ENCODE data around the gene HDAC2.

GRCh38 chr6:113949499-113949898, 21.4 kb downstream of the HDAC2 start:
- TF ChIP-seq EP300 (IDR thresholded peaks at IDR 0.05; ENCODE audit: borderline replicate concordance) = no peak
- TF ChIP-seq FOXM1 (IDR thresholded peaks at IDR 0.05; ENCODE audit: borderline replicate concordance, low read depth) = no peak
- no peak for TF ChIP-seq MAX (IDR thresholded peaks at IDR 0.05)
- no peak for TF ChIP-seq YY1 (IDR thresholded peaks at IDR 0.05; ENCODE audit: low read depth)
- TF ChIP-seq RAD21 (IDR thresholded peaks at IDR 0.05; ENCODE audit: low read depth) = no peak
